Brain microvascular endothelial cell (primary cell): ENCODE data around the gene GAP43.

Experiments used
- DNase-seq: peaks from one replicate; pipeline ENCODE4 v3.0.0-alpha.2; 2020
- H3K27ac ChIP-seq: fragments of 250-450 bp; sonication (Bioruptor Pico); 2 replicates; pipeline ENCODE4 v1.5.1; 2020; ENCODE audit warnings: mild to moderate bottlenecking, moderate library complexity
- H3K27me3 ChIP-seq: fragments of 250-450 bp; sonication (Bioruptor Pico); replicated peaks from 2 replicates; pipeline ENCODE4 v1.5.1; 2020; ENCODE audit warnings: mild to moderate bottlenecking
- H3K36me3 ChIP-seq: fragments of 250-450 bp; sonication (Bioruptor Pico); replicated peaks from 2 replicates; pipeline ENCODE4 v1.5.1; 2020; ENCODE audit warnings: mild to moderate bottlenecking
- H3K4me3 ChIP-seq: 2 replicates; pipeline ENCODE4 v1.5.1; 2011; ENCODE audit warnings: low read depth, mild to moderate bottlenecking, control low read depth, low read length, moderate library complexity
- CTCF ChIP-seq: IDR thresholded peaks from 2 replicates; pipeline ENCODE4 v1.5.1; 2011; ENCODE audit warnings: low read depth, mild to moderate bottlenecking, moderate library complexity, low read length, control low read depth, inconsistent platforms; ENCODE audit errors: missing control alignments
- in situ Hi-C: cut with HindIII; loops from 2 replicates; pipeline ENCODE4 v1.10.0; 2017; ENCODE audit warnings: low sequenced_read_pairs, low pct_ligation_motif_present

The GAP43 gene

GRCh38 chr3:115667738-115668065 is 44.4 kb downstream of the GAP43 start:
- no peak for TF ChIP-seq CTCF
- H3K27me3 ChIP-seq = no peaks in the 10 kb centered on the region
- no peak overlapping the region for H3K4me3 ChIP-seq
- no peaks in the 10 kb centered on the region for H3K36me3 ChIP-seq
- no peak overlapping the region for H3K27ac ChIP-seq
- DNase-seq = no peak
- in situ Hi-C loops = loop anchor here (25.0 kb wide), 1 partner anchor 455 kb away; no protein-coding TSS in a partner anchor

- H3K36me3 ChIP-seq = no peaks in the 10 kb centered on the region
- no peaks in the 10 kb centered on the region for H3K27me3 ChIP-seq
- no peak overlapping the region for H3K4me3 ChIP-seq
- no peak overlapping the region for H3K27ac ChIP-seq
- no peak for TF ChIP-seq CTCF
- in situ Hi-C loops = loop anchor here (25.0 kb wide), 1 partner anchor 459 kb away; no protein-coding TSS in a partner anchor
- DNase-seq = no peak
Measured at GRCh38 chr3:115670911-115671310, 47.6 kb downstream of the GAP43 start.

- TF ChIP-seq CTCF = no peak
- in situ Hi-C loops = loop anchor here (25.0 kb wide), 1 partner anchor 460 kb away; no protein-coding TSS in a partner anchor
- no peak for DNase-seq
- H3K27me3 ChIP-seq = no peaks in the 10 kb centered on the region
- no peak overlapping the region for H3K4me3 ChIP-seq
- no peak overlapping the region for H3K27ac ChIP-seq
- H3K36me3 ChIP-seq = no peaks in the 10 kb centered on the region
Measured at GRCh38 chr3:115671761-115672455, 48.6 kb downstream of the GAP43 start.

GRCh38 chr3:115673881-115674280 is 50.6 kb downstream of the GAP43 start:
- in situ Hi-C loops = loop anchor here (25.0 kb wide), 1 partner anchor 462 kb away; no protein-coding TSS in a partner anchor
- DNase-seq = no peak
- H3K27me3 ChIP-seq = no peaks in the 10 kb centered on the region
- H3K27ac ChIP-seq = no peak overlapping the region
- no peak overlapping the region for H3K4me3 ChIP-seq
- no peak for TF ChIP-seq CTCF
- H3K36me3 ChIP-seq = no peaks in the 10 kb centered on the region

- Histone ChIP-seq H3K27me3 (no peaks in the 10 kb centered on the region), H3K4me3 (no peak overlapping the region), H3K27ac (no peak overlapping the region), H3K36me3 (no peaks in the 10 kb centered on the region)
- no peak for DNase-seq
- in situ Hi-C loops = no loop called here
- TF ChIP-seq CTCF = no peak
Measured at GRCh38 chr3:115676336-115676735, 53.0 kb downstream of the GAP43 start.

GRCh38 chr3:115680803-115681345 is 57.6 kb downstream of the GAP43 start:
- Histone ChIP-seq H3K27me3 (no peaks in the 10 kb centered on the region), H3K27ac (no peak overlapping the region), H3K36me3 (no peaks in the 10 kb centered on the region), H3K4me3 (no peak overlapping the region)
- DNase-seq = no peak
- in situ Hi-C loops = no loop called here
- TF ChIP-seq CTCF = no peak
